ENCODE data around the gene EYA4.

The EYA4 gene

GRCh38 chr6:133466680-133467079 is 225.5 kb downstream of the EYA4 start:
- DNase-seq, result no peak

DNA sequence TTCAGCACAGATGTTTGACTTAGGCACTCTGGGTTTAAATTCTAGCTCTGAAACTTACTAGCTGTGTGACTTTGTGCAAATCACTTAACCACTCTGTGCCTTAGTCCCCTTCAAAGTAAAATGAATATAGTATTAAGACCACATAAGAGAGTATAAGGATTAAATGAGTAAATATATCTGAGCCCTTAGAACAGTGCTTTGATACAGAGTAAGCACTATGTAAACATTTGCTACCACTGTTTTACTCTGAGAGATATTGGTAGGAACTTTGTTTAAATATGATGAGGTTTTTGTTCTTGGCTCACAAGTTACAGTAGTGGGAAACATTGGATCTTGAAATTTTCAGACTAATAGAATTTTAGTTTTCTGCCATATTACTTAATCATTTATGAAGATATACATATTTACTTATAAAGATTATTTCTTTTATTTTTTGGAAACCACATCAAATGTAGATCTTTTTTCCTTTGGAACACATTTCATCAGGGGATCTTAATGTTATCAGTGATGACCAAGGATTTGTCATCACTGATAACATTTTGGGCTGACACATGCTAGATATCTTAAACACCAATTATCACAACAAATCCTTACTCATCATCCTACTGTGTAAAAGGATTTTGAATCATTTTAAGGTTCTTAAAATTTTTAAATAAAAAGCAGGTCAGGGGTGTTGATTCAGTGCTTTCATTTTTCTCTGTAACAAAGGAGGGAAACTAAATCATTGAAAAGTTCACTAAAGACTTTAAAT is 226.2 kb downstream of the EYA4 start:
- no peak for DNase-seq

- no peak for DNase-seq
These were observed 226.8 kb downstream of the EYA4 start for GRCh38 chr6:133467982-133468380.

GRCh38 chr6:133468591-133468990 is 227.4 kb downstream of the EYA4 start:
- no peak for DNase-seq

DNA sequence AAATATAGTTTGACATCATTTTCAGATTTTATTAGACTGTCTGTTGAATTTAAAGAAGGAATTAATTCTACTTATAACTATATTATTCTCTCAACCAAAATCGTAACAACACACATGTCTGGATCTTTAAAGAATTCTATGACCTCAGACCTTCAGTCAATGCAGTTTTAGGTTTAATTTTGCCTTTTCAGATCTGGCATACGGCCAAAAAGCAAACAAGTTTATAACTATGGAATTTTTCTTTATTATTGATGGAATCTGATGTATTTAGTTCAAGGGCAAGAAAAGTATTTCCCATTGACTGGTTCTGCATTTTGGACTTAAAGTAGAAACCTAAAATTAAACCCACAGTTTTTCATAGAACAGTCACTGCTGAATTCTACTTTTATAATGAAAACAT is 233.4 kb downstream of the EYA4 start:
- DNase-seq, result no peak

- DNase-seq, result no peak
These were observed 237.5 kb downstream of the EYA4 start for GRCh38 chr6:133478673-133479072.

GRCh38 chr6:133487174-133487573 is 246.0 kb downstream of the EYA4 start:
- no peak for DNase-seq

- DNase-seq, result no peak
These were observed 254.2 kb downstream of the EYA4 start for GRCh38 chr6:133495205-133495903.

DNA sequence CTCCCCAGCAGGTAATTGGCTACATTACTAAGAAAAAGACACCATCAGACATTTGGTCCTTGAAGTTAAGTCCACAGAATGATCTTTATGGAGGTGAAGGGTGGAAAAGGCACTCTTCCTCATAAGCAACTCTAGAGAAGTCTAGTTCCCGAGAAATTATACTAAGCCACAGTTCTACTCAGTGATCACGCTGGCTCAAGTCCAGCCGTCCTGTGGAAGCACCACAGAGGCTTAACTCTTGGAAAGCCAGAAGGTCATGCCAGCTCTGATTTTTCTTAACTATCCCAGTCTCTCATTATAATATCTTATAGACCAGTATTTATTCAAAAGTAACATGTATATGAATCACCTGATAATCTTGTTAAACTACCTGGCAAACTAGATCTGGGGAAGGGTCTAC is 258.5 kb downstream of the EYA4 start:
- peak; percentile 47 for DNase-seq

GRCh38 chr6:133501675-133502270 is 260.6 kb downstream of the EYA4 start:
- no peak for DNase-seq

GRCh38 chr6:133502441-133503335 is 261.5 kb downstream of the EYA4 start:
- DNase-seq, result peak; percentile 87

- DNase-seq, result peak; percentile 80
These were observed 262.2 kb downstream of the EYA4 start for GRCh38 chr6:133503336-133503729.

GRCh38 chr6:133504158-133504557 is 263.0 kb downstream of the EYA4 start:
- DNase-seq, result no peak

DNA sequence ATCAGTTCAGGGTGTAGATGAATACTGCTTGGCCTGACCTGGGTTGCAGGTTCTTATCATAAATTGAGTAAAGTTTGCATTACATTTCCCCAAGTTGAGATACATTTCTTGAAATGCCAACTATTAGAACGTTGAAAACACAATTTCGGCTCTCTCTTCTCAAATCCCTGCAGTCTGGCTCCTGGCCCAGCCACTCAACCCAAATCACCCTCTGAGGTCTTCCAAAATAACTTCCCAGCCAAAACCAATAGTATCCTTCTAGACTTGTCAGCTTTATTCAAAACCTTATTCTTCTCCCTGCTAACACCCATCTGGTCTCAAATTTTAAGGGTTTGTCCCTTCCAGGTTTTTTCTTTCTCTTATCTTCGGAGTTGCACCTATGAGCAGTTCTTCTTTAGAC is 263.6 kb downstream of the EYA4 start:
- no peak for DNase-seq

DNA sequence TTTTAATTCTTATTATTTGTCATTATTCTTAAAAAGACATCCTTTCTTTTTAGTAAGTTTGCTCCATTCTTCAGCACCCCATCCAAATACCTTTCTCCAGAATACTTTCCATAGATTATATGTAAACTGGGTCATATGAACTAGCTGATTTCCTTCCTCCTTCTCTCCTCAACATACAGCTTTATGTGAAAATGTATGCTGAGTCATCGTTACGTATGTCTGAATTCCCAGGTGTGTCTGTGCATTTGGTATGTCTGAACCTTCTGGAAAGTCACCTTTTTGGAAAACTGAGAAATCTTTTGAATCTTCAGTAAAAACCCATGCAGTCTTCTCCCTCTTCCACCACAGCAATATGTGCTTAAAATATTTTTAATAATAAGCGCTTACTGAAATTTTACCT is 264.5 kb downstream of the EYA4 start:
- DNase-seq, result no peak

GRCh38 chr6:133512410-133513016 is 271.4 kb downstream of the EYA4 start:
- peak; percentile 45 for DNase-seq

- no peak for DNase-seq
These were observed 282.7 kb downstream of the EYA4 start for GRCh38 chr6:133523816-133524215.

GRCh38 chr6:133526436-133526835 is 285.3 kb downstream of the EYA4 start:
- DNase-seq, result no peak

- DNase-seq, result no peak
These were observed 287.4 kb downstream of the EYA4 start for GRCh38 chr6:133528566-133528965.

DNA sequence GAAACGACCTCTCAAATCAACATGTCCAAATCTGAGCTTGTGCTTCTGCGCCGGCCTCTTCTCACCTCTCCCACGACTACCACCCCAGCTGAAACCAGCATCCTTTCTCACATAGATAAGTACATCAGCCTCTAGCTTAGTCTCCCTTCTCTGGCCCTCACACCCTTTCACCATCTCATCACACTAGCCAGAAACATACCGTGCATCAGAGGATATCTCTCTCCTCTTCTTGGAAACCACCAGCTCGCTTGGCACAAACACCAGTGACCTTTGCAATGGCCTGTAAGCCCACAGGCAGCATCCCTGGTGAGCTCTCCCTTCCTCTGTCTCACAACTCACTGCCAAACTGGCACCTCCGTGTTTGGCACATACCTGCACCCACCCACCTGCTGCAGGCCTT is 291.8 kb downstream of the EYA4 start:
- no peak for DNase-seq

DNA sequence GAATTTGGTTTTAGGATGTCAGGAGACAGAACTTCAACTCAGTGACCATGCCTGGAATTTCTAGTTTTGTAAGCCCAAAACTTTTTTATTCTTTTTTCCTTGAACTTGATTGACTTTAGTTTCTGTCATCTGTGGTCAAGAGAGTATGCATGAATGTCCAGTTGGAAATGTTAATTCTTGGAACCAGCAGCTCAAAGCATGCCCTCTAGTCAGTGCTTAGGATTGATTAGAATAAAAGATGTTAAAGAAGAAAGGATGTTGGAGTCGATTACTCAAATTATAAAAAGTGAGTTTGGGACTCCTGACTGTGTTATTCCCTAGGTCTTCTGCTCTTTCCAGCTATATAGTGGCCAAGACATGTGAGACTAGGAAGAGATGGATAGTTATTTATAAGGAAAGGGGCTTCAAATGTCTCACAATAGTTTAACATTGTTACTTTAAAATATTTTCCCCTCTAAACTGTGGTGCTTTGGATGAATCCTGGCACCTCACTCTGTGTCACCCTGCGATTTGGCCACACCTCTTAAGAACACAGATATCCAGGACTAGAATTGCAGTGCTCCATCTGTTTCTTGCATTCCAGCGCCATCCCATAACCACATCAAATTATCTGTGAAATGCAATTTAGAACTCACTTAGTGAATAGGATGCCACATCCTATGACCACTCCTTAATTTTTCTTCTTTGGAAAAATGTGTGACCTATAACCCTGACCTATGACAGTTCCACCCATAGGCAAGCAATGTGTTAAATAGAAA is 298.5 kb downstream of the EYA4 start:
- no peak for DNase-seq

- DNase-seq, result no peak
These were observed 299.2 kb downstream of the EYA4 start for GRCh38 chr6:133540361-133540760.

Data from kidney glomerular epithelial cell (primary cell).